GM12878 (cell line): Measurements from ENCODE around the gene EFHC1. TPM values are rescaled to one million over a fixed set of nuclear protein-coding genes. Genes with fewer than 3 reads are reported as not detected.

Experiments
- ATAC-seq: fragments of 200-7000 bp; cut with Tn5 transposase; 3 replicates; pipeline ENCODE4 v1.9.1; 2020; ENCODE audit warnings: mild to moderate bottlenecking, moderate library complexity
- BruUV-seq: library from RNA; stranded (reverse); fragments of 400-500 nt; replicated peaks from 2 replicates; lab custom pipeline; 2021; lab: Mats Ljungman, UMichigan
- CTCF ChIA-PET: fragments of 300-600 bp; sonication (Branson Sonifier 250); formaldehyde crosslinking; extraction: SDS; loops from one replicate; lab custom pipeline; 2021; ENCODE audit warnings: inconsistent platforms; lab: Yijun Ruan, JAX
- POLR2A ChIA-PET: fragments of 350-600 bp; formaldehyde crosslinking; extraction: SDS; loops from one replicate; lab custom pipeline; 2021; ENCODE audit warnings: inconsistent platforms; lab: Charles Lee
- RAD21 ChIA-PET: fragments of 300-600 bp; sonication (Branson Sonifier 250); formaldehyde crosslinking; loops from one replicate; lab custom pipeline; 2023; ENCODE audit warnings: antibody characterized with exemption; ENCODE audit not compliant: unreplicated experiment; lab: Charles Lee
- SMC1A ChIA-PET: fragments of 300-600 bp; sonication (Branson Sonifier 250); formaldehyde crosslinking; loops from one replicate; lab custom pipeline; 2023; ENCODE audit not compliant: unreplicated experiment, uncharacterized antibody; lab: Charles Lee
- DNase-seq: peaks from one replicate; pipeline ENCODE4 v3.0.0-alpha.2; 2011; ENCODE audit warnings: low read depth, low spot score
- FAIRE-seq: peaks from 3 replicates; lab custom pipeline; 2011; peaks lifted over from hg19 to GRCh38; lab: Jason Lieb, UNC
- H2AFZ ChIP-seq: 2 replicates; pipeline ENCODE4 v1.6.0; 2011; ENCODE audit warnings: low read depth, low read length, control low read depth; ENCODE audit not compliant: control insufficient read depth
- H3K27ac ChIP-seq: 2 replicates; pipeline ENCODE4 v1.5.1; 2011; ENCODE audit warnings: control low read depth; ENCODE audit not compliant: control insufficient read depth, insufficient read depth
- H3K27me3 ChIP-seq, 2 experiments: replicated peaks in 1 of 2; 2 replicates each; pipeline versions ENCODE4 v1.6.0 to v1.6.1; 2011; ENCODE audit warnings: low read length in 1 of 2; ENCODE audit not compliant: control insufficient read depth in 2 of 2, insufficient read depth in 2 of 2
- H3K36me3 ChIP-seq, 2 experiments: 2 replicates each; pipeline ENCODE4 v1.5.1; 2011; ENCODE audit warnings: low read length in 1 of 2; ENCODE audit not compliant: control insufficient read depth in 2 of 2, insufficient read depth in 2 of 2
- H3K4me1 ChIP-seq: 2 replicates; pipeline ENCODE4 v1.6.1; 2011; ENCODE audit warnings: mild to moderate bottlenecking, low read length, moderate library complexity, mixed read lengths; ENCODE audit not compliant: control insufficient read depth, insufficient read depth
- H3K4me2 ChIP-seq: 2 replicates; pipeline ENCODE4 v1.6.0; 2011; ENCODE audit warnings: control low read depth; ENCODE audit not compliant: control insufficient read depth, insufficient read depth
- H3K4me3 ChIP-seq: fragments of 200-600 bp; sonication (generic); 2 replicates; pipeline ENCODE4 v1.5.1; 2016
- H3K79me2 ChIP-seq: 2 replicates; pipeline ENCODE4 v1.6.0; 2011; ENCODE audit warnings: low read length; ENCODE audit not compliant: control insufficient read depth, insufficient read depth
- H3K9ac ChIP-seq: 2 replicates; pipeline ENCODE4 v1.8.0; 2011; ENCODE audit warnings: low read length, control low read depth, mixed read lengths; ENCODE audit not compliant: control insufficient read depth, insufficient read depth
- H3K9me3 ChIP-seq: replicated peaks from 3 replicates; pipeline ENCODE4 v1.5.1; 2011; ENCODE audit warnings: mild to moderate bottlenecking, low read length; ENCODE audit not compliant: control insufficient read depth, insufficient read depth
- H4K20me1 ChIP-seq: 2 replicates; pipeline ENCODE4 v1.6.0; 2011; ENCODE audit not compliant: control insufficient read depth, insufficient read depth
- BCL3 ChIP-seq: IDR thresholded peaks from 2 replicates; pipeline ENCODE4 v1.6.1; 2011; ENCODE audit warnings: borderline replicate concordance, low read depth, mild to moderate bottlenecking, moderate library complexity, low read length; ENCODE audit not compliant: insufficient read depth, poor library complexity, severe bottlenecking
- ESRRA ChIP-seq: IDR thresholded peaks from 2 replicates; pipeline ENCODE4 v1.6.1; 2012; ENCODE audit warnings: mild to moderate bottlenecking, low read length, improper control_type of control experiment
- GATAD2B ChIP-seq: fragments of 450-650 bp; conservative IDR thresholded peaks from 2 replicates; pipeline ENCODE4 v1.6.1; 2017; ENCODE audit warnings: low read depth, mild to moderate bottlenecking, moderate library complexity
- HDAC6 ChIP-seq: fragments of 200-600 bp; sonication (generic); IDR thresholded peaks from one replicate; pipeline ENCODE4 v1.8.0; 2017; ENCODE audit warnings: antibody characterized with exemption; ENCODE audit not compliant: unreplicated experiment
- IKZF1 ChIP-seq: fragments of 450-650 bp; conservative IDR thresholded peaks from 2 replicates; pipeline ENCODE4 v1.6.1; 2017; ENCODE audit warnings: antibody characterized with exemption, mild to moderate bottlenecking
- KDM1A ChIP-seq: fragments of 200-600 bp; sonication (generic); IDR thresholded peaks from 2 replicates; pipeline ENCODE4 v1.6.1; 2016; ENCODE audit warnings: borderline replicate concordance
- POLR2A ChIP-seq: IDR thresholded peaks from 2 replicates; pipeline ENCODE4 v1.6.1; 2011; ENCODE audit warnings: low read depth, mild to moderate bottlenecking, low read length
- SMAD5 ChIP-seq: IDR thresholded peaks from 2 replicates; pipeline ENCODE4 v1.6.1; 2016; ENCODE audit warnings: antibody characterized with exemption, low read depth
- SP1 ChIP-seq: IDR thresholded peaks from one replicate; pipeline ENCODE4 v1.6.1; 2011; ENCODE audit warnings: low read depth, low read length
- ZNF217 ChIP-seq: fragments of 450-650 bp; IDR thresholded peaks from 2 replicates; pipeline ENCODE4 v1.6.1; 2017; ENCODE audit warnings: antibody characterized with exemption, mild to moderate bottlenecking
- WGBS: methylation state at CpG from one replicate; pipeline ENCODE4 v1.1.6; 2016; ENCODE audit warnings: low lambda C conversion rate; ENCODE audit not compliant: insufficient replicate concordance, insufficient coverage; ENCODE audit errors: missing lambda C conversion rate; 5-methylcytosine and 5-hydroxymethylcytosine counted together
- in situ Hi-C: fragments of 300-500 bp; cut with MboI; formaldehyde crosslinking; loops from 9 replicates; pipeline ENCODE4 v1.14.3; 2018; ENCODE audit warnings: mixed read lengths
- intact Hi-C: fragments of 100-400 bp; cut with micrococcal nuclease; formaldehyde crosslinking; loops from one replicate; pipeline ENCODE4 v1.14.2; 2022; ENCODE audit not compliant: unreplicated experiment
- polyA plus RNA-seq, 11 experiments: library from polyadenylated mRNA; depleted of rRNA in 4 of 11; unstranded in 6 of 11; stranded (reverse) in 5 of 11; fragments of >200 nt; fragmentation: Nextera tagmentation in 4 of 11; fragmentation: Illumina TruSeq in 1 of 11; extraction: Ambion mirVana in 4 of 11; extraction: Trizol in 1 of 11; gene quantifications; 1 replicate in 1 of 11; 2 replicates in 10 of 11; pipeline versions ENCODE4 v1.2.1 to v1.2.3, GENCODE V29; 2011 to 2016; ENCODE audit warnings: inconsistent platforms in 2 of 11, missing spikeins in 2 of 11, low read depth in 1 of 11
- total RNA-seq, 4 experiments: library from RNA; depleted of rRNA in 3 of 4; stranded (reverse); fragments of >200 nt in 3 of 4; fragmentation: Illumina TruSeq in 1 of 4; extraction: Trizol in 1 of 4; gene quantifications; 2 replicates each; pipeline versions ENCODE4 v1.2.1 to v1.2.3, GENCODE V29; 2013 to 2021

Gene EFHC1
- total and polyA plus RNA-seq, 10 of the 15 experiments (the other 5 are each of a cell fraction or from before 2014, with no cell fraction given): 5.5 to 14.5 (median 8.8) TPM

GRCh38 chr6:52547647-52548352, 127.7 kb downstream of the EFHC1 start:
- Histone ChIP-seq H3K27me3 (no peaks in the 10 kb centered on the region), H3K79me2 (peaks cover 32% of the 10 kb centered on the region), H3K27ac (no peak overlapping the region), H3K4me2 (no peak overlapping the region), H4K20me1 (no peaks in the 10 kb centered on the region), H3K4me3 (no peak overlapping the region), H3K9me3 (no peaks in the 10 kb centered on the region), H2AFZ (no peak overlapping the region)
- ATAC-seq: no peak
- SMC1A ChIA-PET: interaction anchor here (1.1 to 3.3 kb wide), 3 partner anchors 11 to 23 kb away, joined by 3 to 19 read pairs (median 4); no protein-coding TSS in a partner anchor
- CTCF ChIA-PET: interaction anchor here (1.9 kb wide), 1 partner anchor 11 kb away, joined by 8 read pairs; no protein-coding TSS in a partner anchor
- no peak for TF ChIP-seq POLR2A
- no peak for TF ChIP-seq HDAC6
- TF ChIP-seq ZNF217: no peak
- no peak for TF ChIP-seq SMAD5
- no peak for TF ChIP-seq IKZF1
- no peak for TF ChIP-seq ESRRA
- no peak for TF ChIP-seq SP1
- no peak for TF ChIP-seq BCL3
- no peak for TF ChIP-seq GATAD2B
- TF ChIP-seq KDM1A: no peak
- TF ChIP-seq, all 136 proteins: peak for 0
- FAIRE-seq (no peak), DNase-seq (no peak)
- BruUV-seq: no TSS peak
- ChIA-PET POLR2A (interaction anchor here (1.2 kb wide), 1 partner anchor 12 kb away, joined by 3 read pairs; no protein-coding TSS in a partner anchor), RAD21 (no interaction called here)
- 86% methylated on average over 9 of the region's 9 CpGs for WGBS
- in situ Hi-C loops: no loop called here
- Histone ChIP-seq H3K4me1 (peaks cover 39% of the 10 kb centered on the region), H3K36me3 (no peaks in the 10 kb centered on the region; a peak in 1 of 4 replicates), H3K9ac (no peak overlapping the region)
- intact Hi-C loops: no loop called here
